ENCODE data around the gene SPHK1.
"Not testable (repeated sequence)": the region's sequence is repeated elsewhere in the genome, so short reads cannot be mapped to it uniquely, and the experiment has no call there.

The SPHK1 gene

GRCh38 chr17:76384222-76384986, at the start of gene SPHK1:
Gene SPHK1 (plus strand): TSS chr17:76384609. CDS start chr17:76385645, 1,036 bp downstream.
- peak; percentile 42 to 57 (median 51) for DNase-seq (ENCODE audit: low read depth in 2 of 3, low spot score in 2 of 3)

GRCh38 chr17:76335716-76336381, 48.6 kb upstream of the SPHK1 start:
- no peak for DNase-seq (ENCODE audit: low read depth in 2 of 3, low spot score in 2 of 3)

GRCh38 chr17:76336756-76337412, 47.5 kb upstream of the SPHK1 start:
- no peak for DNase-seq (ENCODE audit: low read depth in 2 of 3, low spot score in 2 of 3)

- no peak for DNase-seq (ENCODE audit: low read depth in 2 of 3, low spot score in 2 of 3)
Observed at GRCh38 chr17:76337413-76337777, 47.0 kb upstream of the SPHK1 start.

GRCh38 chr17:76341301-76341700, 43.1 kb upstream of the SPHK1 start:
- no peak for DNase-seq (ENCODE audit: low read depth in 2 of 3, low spot score in 2 of 3)

GRCh38 chr17:76343106-76343505, 41.3 kb upstream of the SPHK1 start:
- no peak for DNase-seq (ENCODE audit: low read depth in 2 of 3, low spot score in 2 of 3)

GRCh38 chr17:76345377-76345974, 38.9 kb upstream of the SPHK1 start:
- DNase-seq (ENCODE audit: low read depth in 2 of 3, low spot score in 2 of 3), result no peak

- not testable (repeated sequence) for DNase-seq (ENCODE audit: low read depth in 2 of 3, low spot score in 2 of 3)
Observed at GRCh38 chr17:76346936-76347335, 37.5 kb upstream of the SPHK1 start.

- no peak for DNase-seq (ENCODE audit: low read depth in 2 of 3, low spot score in 2 of 3)
Observed at GRCh38 chr17:76350463-76350862, 33.9 kb upstream of the SPHK1 start.

GRCh38 chr17:76351526-76352071, 32.8 kb upstream of the SPHK1 start:
- DNase-seq (ENCODE audit: low read depth in 2 of 3, low spot score in 2 of 3), result no peak

GRCh38 chr17:76353004-76353598, 31.3 kb upstream of the SPHK1 start:
- no peak for DNase-seq (ENCODE audit: low read depth in 2 of 3, low spot score in 2 of 3)

GRCh38 chr17:76353599-76354316, 30.7 kb upstream of the SPHK1 start, which contains the start of gene PRPSAP1:
Gene PRPSAP1 (minus strand): TSS chr17:76353916. CDS start chr17:76353703, 213 bp downstream.
- peak; percentile 65 to 72 (median 67) for DNase-seq (ENCODE audit: low read depth in 2 of 3, low spot score in 2 of 3)

- no peak for DNase-seq (ENCODE audit: low read depth in 2 of 3, low spot score in 2 of 3)
Observed at GRCh38 chr17:76354317-76354729, 30.1 kb upstream of the SPHK1 start.

- no peak for DNase-seq (ENCODE audit: low read depth in 2 of 3, low spot score in 2 of 3)
Observed at GRCh38 chr17:76354747-76355310, 29.6 kb upstream of the SPHK1 start.

GRCh38 chr17:76356803-76357456, 27.5 kb upstream of the SPHK1 start:
- no peak for DNase-seq (ENCODE audit: low read depth in 2 of 3, low spot score in 2 of 3)

GRCh38 chr17:76357597-76358158, 26.7 kb upstream of the SPHK1 start:
- no peak for DNase-seq (ENCODE audit: low read depth in 2 of 3, low spot score in 2 of 3)

GRCh38 chr17:76359375-76359774, 25.0 kb upstream of the SPHK1 start:
- DNase-seq (ENCODE audit: low read depth in 2 of 3, low spot score in 2 of 3), result no peak

GRCh38 chr17:76359776-76360175, 24.6 kb upstream of the SPHK1 start:
- not testable (repeated sequence) for DNase-seq (ENCODE audit: low read depth in 2 of 3, low spot score in 2 of 3)

- DNase-seq (ENCODE audit: low read depth in 2 of 3, low spot score in 2 of 3), result no peak
Observed at GRCh38 chr17:76360461-76360860, 23.9 kb upstream of the SPHK1 start.

Data from activated CD8-positive, alpha-beta memory T cell treated with anti-CD3 and anti-CD28 coated beads for 48 hours (primary cell).